Suprapubic skin (tissue), 4 donors: Measurements from ENCODE around the gene CFAP53. TPM values are rescaled to one million over a fixed set of nuclear protein-coding genes. Genes with fewer than 3 reads are reported as not detected.
"Not testable (repeated sequence)": the region's sequence is repeated elsewhere in the genome, so short reads cannot be mapped to it uniquely, and the experiment has no call there.

Experiments
- DNase-seq, 2 donors: peaks; one replicate each; pipeline ENCODE4 v3.0.0-alpha.2; 2019; ENCODE audit warnings: low spot score in 2 of 2
- H3K27ac ChIP-seq: fragments of 200-600 bp; sonication (generic); one replicate; pipeline ENCODE4 v1.5.1; 2019
- H3K27me3 ChIP-seq: fragments of 200-600 bp; sonication (generic); one replicate; pipeline ENCODE4 v1.5.1; 2019
- H3K36me3 ChIP-seq: fragments of 200-600 bp; sonication (generic); one replicate; pipeline ENCODE4 v1.5.1; 2019
- H3K4me1 ChIP-seq: fragments of 200-600 bp; sonication (generic); one replicate; pipeline ENCODE4 v1.5.1; 2019
- H3K4me3 ChIP-seq: fragments of 200-600 bp; sonication (generic); one replicate; pipeline ENCODE4 v1.5.1; 2019; ENCODE audit warnings: mild to moderate bottlenecking
- H3K9me3 ChIP-seq: fragments of 200-600 bp; sonication (generic); one replicate; pipeline ENCODE4 v1.5.1; 2019
- EP300 ChIP-seq: sonication (generic); formaldehyde crosslinking; IDR thresholded peaks from one replicate; pipeline ENCODE4 v1.6.1; 2017; ENCODE audit warnings: antibody characterized with exemption
- POLR2A ChIP-seq, 2 donors: fragments of 450-650 bp; IDR thresholded peaks; one replicate each; pipeline ENCODE4 v1.6.1; 2017; ENCODE audit warnings: antibody characterized with exemption in 2 of 2, mild to moderate bottlenecking in 2 of 2, moderate library complexity in 2 of 2
- POLR2AphosphoS5 ChIP-seq, 3 donors: sonication (generic); formaldehyde crosslinking; IDR thresholded peaks; one replicate each; pipeline ENCODE4 v1.6.1; 2017; ENCODE audit warnings: antibody characterized with exemption in 3 of 3
- WGBS: methylation state at CpG from one replicate; pipeline ENCODE4 v1.1.5; 2018; 5-methylcytosine and 5-hydroxymethylcytosine counted together
- total RNA-seq, 4 donors: library from RNA; depleted of rRNA; stranded (reverse); fragments of >200 nt; gene quantifications; one replicate each; pipeline ENCODE4 v1.1.0, GENCODE V29; 2016
- TF ChIP-seq, protein P1 (sequence below), 2 donors: fragments of 200-600 bp in 1 of 2; fragments of 450-650 bp in 1 of 2; sonication (generic) in 1 of 2; IDR thresholded peaks; one replicate each; pipeline ENCODE4 v1.5.1; 2016 to 2019; ENCODE audit warnings: antibody characterized with exemption in 2 of 2, mild to moderate bottlenecking in 1 of 2, moderate library complexity in 1 of 2

Gene CFAP53
- total RNA-seq, 4 donors from 2014 or later = 0.34 TPM; not detected in 3

DNA sequence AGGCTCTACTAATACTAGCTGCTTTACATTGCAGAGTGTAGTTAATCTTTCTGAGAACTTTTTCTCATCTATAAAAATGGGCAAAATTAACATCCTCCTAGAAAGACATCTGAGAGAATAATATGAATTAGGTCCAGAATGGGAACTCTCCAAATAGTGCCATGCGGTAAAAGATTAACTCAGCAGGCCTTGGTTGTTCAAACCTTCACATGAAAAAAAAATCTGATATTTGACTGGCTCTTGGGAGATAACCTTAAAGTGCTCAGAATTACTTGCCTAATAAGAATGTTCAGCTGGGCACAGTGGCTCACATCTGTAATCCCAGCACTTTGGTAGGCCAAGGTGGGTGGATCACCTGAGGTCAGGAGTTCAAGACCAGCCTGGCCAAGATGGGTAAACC, 26.7 kb upstream of the CFAP53 start:
- TF ChIP-seq, protein P1, sequence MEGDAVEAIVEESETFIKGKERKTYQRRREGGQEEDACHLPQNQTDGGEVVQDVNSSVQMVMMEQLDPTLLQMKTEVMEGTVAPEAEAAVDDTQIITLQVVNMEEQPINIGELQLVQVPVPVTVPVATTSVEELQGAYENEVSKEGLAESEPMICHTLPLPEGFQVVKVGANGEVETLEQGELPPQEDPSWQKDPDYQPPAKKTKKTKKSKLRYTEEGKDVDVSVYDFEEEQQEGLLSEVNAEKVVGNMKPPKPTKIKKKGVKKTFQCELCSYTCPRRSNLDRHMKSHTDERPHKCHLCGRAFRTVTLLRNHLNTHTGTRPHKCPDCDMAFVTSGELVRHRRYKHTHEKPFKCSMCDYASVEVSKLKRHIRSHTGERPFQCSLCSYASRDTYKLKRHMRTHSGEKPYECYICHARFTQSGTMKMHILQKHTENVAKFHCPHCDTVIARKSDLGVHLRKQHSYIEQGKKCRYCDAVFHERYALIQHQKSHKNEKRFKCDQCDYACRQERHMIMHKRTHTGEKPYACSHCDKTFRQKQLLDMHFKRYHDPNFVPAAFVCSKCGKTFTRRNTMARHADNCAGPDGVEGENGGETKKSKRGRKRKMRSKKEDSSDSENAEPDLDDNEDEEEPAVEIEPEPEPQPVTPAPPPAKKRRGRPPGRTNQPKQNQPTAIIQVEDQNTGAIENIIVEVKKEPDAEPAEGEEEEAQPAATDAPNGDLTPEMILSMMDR (IDR thresholded peaks at IDR 0.05) = no peak
- TF ChIP-seq EP300 = no peak
- no peak for TF ChIP-seq POLR2AphosphoS5 (IDR thresholded peaks at IDR 0.05)
- TF ChIP-seq POLR2A (IDR thresholded peaks at IDR 0.05) = no peak
- WGBS = 97% methylated on average over 1 of the region's 1 CpG
- DNase-seq = no peak

DNA sequence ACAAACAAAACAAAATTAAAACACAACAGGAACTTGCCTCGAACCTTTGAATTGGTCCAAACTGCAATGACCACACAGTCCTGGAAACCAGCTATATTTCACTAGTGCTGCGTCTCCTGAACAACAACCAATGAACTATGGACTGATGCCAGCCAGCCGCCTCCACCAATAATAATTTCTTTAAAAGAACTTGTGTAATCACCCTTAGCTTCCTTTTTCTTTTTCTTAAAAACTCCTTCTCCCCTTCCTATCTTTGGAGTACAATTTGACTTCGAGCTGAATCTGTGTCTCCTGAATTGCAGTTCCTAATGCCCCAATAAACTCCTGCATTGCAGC, 22.8 kb upstream of the CFAP53 start:
- Histone ChIP-seq H3K27me3 (no peaks in the 10 kb centered on the region), H3K4me3 (no peak overlapping the region), H3K36me3 (peaks cover 20% of the 10 kb centered on the region), H3K9me3 (no peaks in the 10 kb centered on the region), H3K27ac (no peak overlapping the region), H3K4me1 (peaks cover 18% of the 10 kb centered on the region)
- TF ChIP-seq, protein P1 (IDR thresholded peaks at IDR 0.05) = no peak
- TF ChIP-seq POLR2AphosphoS5 (IDR thresholded peaks at IDR 0.05) = no peak
- TF ChIP-seq EP300 = no peak
- TF ChIP-seq POLR2A (IDR thresholded peaks at IDR 0.05) = no peak
- no peak for DNase-seq
- 82% methylated on average over 4 of the region's 4 CpGs for WGBS

More for the DNA sequence above, 26.7 kb upstream of the CFAP53 start:
- H3K27ac ChIP-seq = no peak overlapping the region
- peaks cover 4% of the 10 kb centered on the region for H3K27me3 ChIP-seq
- H3K4me3 ChIP-seq = no peak overlapping the region
- peaks cover 8% of the 10 kb centered on the region for H3K4me1 ChIP-seq
- H3K9me3 ChIP-seq = no peaks in the 10 kb centered on the region
- H3K36me3 ChIP-seq = no peaks in the 10 kb centered on the region

DNA sequence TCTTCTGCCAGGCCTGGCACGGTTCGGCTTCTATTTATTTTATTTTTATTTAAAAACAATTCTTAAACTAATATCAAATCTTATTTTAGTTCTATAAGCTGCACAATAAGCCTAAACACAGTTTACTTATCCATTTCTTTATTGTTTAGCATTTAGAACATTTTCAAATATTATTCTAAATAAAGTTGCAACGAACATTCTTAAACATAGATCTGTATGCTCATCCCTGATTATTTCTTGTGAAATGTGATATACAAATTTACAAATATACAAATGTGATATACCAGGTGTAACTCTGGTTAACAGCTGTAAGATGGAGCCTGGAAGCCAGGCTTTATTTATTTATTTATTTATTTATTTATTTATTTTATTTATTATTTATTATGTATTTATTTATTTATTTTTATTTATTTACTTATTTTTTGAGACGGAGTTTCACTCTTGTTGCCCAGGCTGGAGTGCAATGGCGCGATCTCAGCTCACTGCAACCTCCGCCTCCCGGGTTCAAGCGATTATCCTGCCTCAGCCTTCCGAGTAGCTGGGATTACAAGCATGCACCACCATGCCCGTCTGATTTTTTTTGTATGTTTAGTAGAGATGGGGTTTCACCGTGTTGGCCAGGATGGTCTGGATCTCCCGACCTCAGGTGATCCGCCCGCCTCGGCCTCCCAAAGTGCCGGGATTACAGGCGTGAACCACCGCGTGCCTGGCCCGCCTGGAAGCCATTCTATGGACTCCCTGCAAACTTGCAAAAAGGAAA, 22.2 kb upstream of the CFAP53 start:
- WGBS = 78% methylated on average over 21 of the region's 21 CpGs
- not testable (repeated sequence) for DNase-seq, H3K27me3 ChIP-seq, H3K9me3 ChIP-seq
- Histone ChIP-seq H3K36me3 (peaks cover 25% of the 10 kb centered on the region), H3K4me3 (peak overlapping the region; percentile 88), H3K27ac (peak overlapping the region; percentile 65), H3K4me1 (peaks cover 18% of the 10 kb centered on the region)

DNA sequence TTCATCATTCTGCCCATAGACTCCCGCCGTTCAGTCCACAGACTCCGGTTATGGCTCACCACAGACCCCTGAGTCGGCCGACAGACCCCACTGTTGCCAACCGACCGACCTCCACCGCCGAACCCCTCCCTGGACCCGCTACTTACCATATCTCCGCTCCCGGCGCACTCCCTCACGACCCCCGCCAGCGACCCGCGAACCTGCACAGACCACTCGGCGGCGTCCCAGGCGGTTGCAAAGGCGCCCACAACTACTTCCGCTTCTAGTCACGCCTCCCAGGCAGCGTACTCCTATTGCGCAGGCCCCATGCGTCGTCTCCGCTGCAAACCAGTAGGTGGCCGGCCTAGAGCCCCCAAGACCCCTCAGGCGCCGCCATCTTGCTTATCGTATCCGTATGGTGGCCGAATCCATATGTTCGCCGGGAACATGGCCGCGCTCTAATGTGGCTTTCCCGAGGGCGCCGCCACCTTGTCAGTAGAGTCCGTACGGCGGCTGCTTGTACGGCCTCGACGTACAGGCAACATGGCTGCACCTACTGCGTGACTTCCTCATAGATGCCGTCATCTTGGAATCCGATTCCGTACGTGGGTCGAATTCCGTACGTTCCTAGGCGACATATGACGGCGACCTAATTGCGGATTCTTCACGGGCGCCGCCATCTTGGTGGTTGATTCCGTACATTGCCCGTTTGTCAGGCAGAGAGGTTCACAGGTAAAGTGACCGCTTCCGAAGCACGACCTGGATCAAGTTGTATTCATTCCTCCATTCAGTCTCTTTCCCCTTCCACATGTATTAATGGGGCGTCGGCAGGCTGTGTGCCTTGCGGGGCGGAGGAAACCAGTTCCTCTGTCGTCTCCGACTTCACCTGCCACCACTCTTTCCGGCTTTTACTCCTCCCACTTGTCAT, 21.4 kb upstream of the CFAP53 start, which contains the start of gene CXXC1:
TSS of gene CXXC1 (minus strand) at position 252 of the 907 bp plus-strand sequence. CDS start at position 149, 103 bp downstream.
- no peaks in the 10 kb centered on the region for H3K27me3 ChIP-seq
- H3K4me1 ChIP-seq = peaks cover 18% of the 10 kb centered on the region
- peak; percentile 98 to 99 for DNase-seq
- no peaks in the 10 kb centered on the region for H3K9me3 ChIP-seq
- H3K27ac ChIP-seq = peak within 1 kb of the TSS; percentile 65
- H3K4me3 ChIP-seq = peak within 1 kb of the TSS; percentile 88
- peaks cover 33% of the 10 kb centered on the region for H3K36me3 ChIP-seq
- under 1% methylated on average over 36 of the region's 76 CpGs for WGBS
- TF ChIP-seq, protein P1 (IDR thresholded peaks at IDR 0.05) = peak; percentile 32 to 46
- TF ChIP-seq POLR2A (IDR thresholded peaks at IDR 0.05) (no peak), EP300 (peak; percentile 31), POLR2AphosphoS5 (IDR thresholded peaks at IDR 0.05) (peak in 2 of 3 donors; percentile 48 to 92)

DNA sequence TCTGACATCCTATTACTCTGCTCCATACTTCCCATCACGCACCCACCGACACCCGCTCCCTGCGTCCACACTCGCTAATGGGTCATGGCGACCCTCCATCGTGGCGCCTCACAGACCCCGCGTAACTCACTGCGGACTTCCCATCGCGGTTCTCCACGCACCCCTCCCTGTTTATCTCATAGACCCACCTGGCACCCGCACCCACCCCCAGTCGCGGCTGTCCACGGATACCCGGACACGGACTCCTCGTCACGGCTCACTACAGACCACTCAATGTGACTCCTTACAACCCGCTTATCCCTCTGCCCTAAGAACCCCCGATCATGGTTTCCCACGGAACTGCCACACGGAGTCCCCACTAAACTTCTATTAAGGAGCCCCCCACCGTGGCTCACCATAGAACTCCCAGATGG, 20.7 kb upstream of the CFAP53 start:
- peak overlapping the region; percentile 65 for H3K27ac ChIP-seq
- peak in 1 of 2 donors; percentile 78 for DNase-seq

More for the DNA sequence above, 20.7 kb upstream of the CFAP53 start:
- Histone ChIP-seq H3K36me3 (peaks cover 37% of the 10 kb centered on the region), H3K9me3 (no peaks in the 10 kb centered on the region), H3K4me3 (peak overlapping the region; percentile 88), H3K4me1 (peaks cover 20% of the 10 kb centered on the region), H3K27me3 (no peaks in the 10 kb centered on the region)
- whole genome bisulfite sequencing = 2% methylated on average over 27 of the region's 27 CpGs
- TF ChIP-seq POLR2A (IDR thresholded peaks at IDR 0.05) = no peak
- no peak for TF ChIP-seq EP300
- no peak for TF ChIP-seq POLR2AphosphoS5 (IDR thresholded peaks at IDR 0.05)
- TF ChIP-seq, protein P1 (IDR thresholded peaks at IDR 0.05) = no peak
